Measurements from ENCODE around the gene MAP3K8.

Gene MAP3K8

GRCh38 chr10:30488316-30488715, 54.3 kb downstream of the MAP3K8 start:
- in situ Hi-C loops (cut with HindIII; ENCODE audit: low sequenced_read_pairs): no loop called here

DNA sequence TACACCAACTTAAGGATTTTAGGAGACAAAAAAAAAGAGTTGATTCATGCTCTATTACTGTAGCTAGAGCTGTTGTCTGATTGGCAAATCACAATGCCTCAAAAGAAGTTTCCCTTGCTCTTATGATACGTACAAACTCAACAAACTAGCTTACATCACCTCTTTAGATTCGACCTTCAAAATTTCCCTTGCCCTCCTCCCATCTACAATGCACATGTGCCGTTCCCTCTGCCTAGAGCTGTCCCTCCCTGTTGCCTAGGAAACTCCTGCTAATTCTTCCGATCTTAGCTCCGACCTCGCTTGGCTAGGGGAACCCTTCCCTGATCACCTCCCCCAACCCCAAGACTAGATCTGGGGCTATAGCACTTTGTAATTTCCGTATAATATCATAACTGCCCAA, 55.4 kb downstream of the MAP3K8 start:
- in situ Hi-C loops (cut with HindIII; ENCODE audit: low sequenced_read_pairs): no loop called here

GRCh38 chr10:30490289-30491000, 56.5 kb downstream of the MAP3K8 start:
- in situ Hi-C loops (cut with HindIII; ENCODE audit: low sequenced_read_pairs): no loop called here

- in situ Hi-C loops (cut with HindIII; ENCODE audit: low sequenced_read_pairs): no loop called here
These were observed 57.4 kb downstream of the MAP3K8 start for GRCh38 chr10:30491204-30491915.

DNA sequence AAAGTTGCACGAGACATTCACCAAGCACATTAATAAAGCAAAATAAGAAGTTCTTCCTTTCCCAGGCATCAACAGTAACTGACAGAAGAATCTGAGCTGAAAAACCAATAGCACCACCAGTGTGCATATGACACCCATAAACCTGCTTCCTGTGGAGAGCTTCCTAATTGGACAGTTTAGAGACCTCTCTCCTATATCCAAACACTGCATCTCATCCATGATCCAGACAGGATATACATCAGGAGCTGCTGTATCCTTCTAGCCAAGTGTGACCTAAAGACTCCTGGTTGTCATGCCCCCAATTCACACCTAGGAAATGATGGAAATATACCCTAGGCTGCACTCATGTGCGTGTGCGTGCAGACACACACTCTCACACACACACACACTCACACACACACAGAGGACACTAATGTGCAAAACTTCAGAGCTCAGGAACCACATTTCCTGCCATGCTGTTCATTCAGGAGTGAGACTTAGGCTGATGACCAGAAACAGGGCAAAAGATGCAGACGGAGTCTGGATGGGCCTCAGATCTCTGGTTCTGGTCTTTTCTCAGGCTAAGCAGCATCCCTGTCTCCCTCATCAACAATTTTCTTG, 58.0 kb downstream of the MAP3K8 start:
- in situ Hi-C loops (cut with HindIII; ENCODE audit: low sequenced_read_pairs): no loop called here

- in situ Hi-C loops (cut with HindIII; ENCODE audit: low sequenced_read_pairs): no loop called here
These were observed 59.9 kb downstream of the MAP3K8 start for GRCh38 chr10:30493609-30494530.

- in situ Hi-C loops (cut with HindIII; ENCODE audit: low sequenced_read_pairs): no loop called here
These were observed 60.6 kb downstream of the MAP3K8 start for GRCh38 chr10:30494558-30494957.

GRCh38 chr10:30495687-30496086, 61.7 kb downstream of the MAP3K8 start:
- in situ Hi-C loops (cut with HindIII; ENCODE audit: low sequenced_read_pairs): no loop called here

GRCh38 chr10:30499816-30500215, 65.8 kb downstream of the MAP3K8 start:
- in situ Hi-C loops (cut with HindIII; ENCODE audit: low sequenced_read_pairs): no loop called here

- in situ Hi-C loops (cut with HindIII; ENCODE audit: low sequenced_read_pairs): no loop called here
These were observed 66.5 kb downstream of the MAP3K8 start for GRCh38 chr10:30500534-30500933.

DNA sequence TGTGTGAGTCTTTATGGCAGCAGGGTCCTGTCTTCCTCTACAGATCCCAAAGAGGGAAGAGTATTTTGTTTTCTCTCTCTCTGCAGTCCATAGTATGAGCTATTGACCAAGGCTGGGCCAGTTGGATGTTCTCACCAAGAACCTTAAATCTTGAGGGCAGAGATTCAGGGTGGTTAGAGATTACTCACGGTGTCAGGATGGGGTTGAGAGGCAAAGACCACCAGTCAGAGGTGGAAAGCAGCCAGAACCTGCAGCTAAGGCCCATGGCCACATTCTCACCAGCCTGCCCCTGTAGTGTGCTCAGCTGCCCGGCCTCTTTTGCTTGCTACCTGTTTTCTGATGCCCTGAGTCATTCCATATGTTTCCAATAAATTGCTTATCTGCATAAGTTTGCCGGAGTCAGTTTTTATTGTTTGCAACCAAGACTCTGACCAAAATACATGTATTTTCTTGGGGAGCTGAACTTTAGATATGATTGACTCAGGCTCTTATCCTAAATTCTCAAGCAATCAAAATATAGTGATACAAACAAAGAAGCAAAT, 67.0 kb downstream of the MAP3K8 start:
- in situ Hi-C loops (cut with HindIII; ENCODE audit: low sequenced_read_pairs): no loop called here

- in situ Hi-C loops (cut with HindIII; ENCODE audit: low sequenced_read_pairs): no loop called here
These were observed 68.5 kb downstream of the MAP3K8 start for GRCh38 chr10:30502266-30503060.

DNA sequence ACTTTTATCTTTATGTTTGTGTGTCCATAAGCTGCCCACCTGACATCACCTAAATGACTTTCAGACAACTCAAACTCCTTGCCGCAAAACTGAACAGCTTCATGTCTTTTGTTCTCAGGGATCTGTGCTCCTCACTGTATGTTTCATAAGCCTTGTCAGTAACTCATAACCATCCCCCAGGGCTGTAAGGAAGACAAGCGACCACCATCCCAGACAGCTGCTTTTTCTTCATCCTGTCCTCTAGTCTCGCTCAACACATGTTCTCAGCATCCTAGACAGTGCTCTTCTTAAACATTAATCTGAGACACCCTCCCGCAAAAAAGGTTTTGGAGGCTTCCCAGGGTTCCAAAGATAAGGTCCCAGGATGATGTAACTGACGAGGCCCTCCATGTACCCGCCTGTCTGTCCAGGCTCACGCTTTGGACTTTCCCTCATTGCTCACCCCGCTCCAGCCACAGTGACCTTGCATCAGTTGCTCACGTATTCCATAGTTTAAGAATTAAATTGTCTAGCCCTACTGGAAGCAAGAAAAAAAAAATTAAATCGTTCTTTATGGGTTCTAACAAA, 69.8 kb downstream of the MAP3K8 start:
- in situ Hi-C loops (cut with HindIII; ENCODE audit: low sequenced_read_pairs): no loop called here

- in situ Hi-C loops (cut with HindIII; ENCODE audit: low sequenced_read_pairs): no loop called here
These were observed 71.7 kb downstream of the MAP3K8 start for GRCh38 chr10:30505543-30506298.

DNA sequence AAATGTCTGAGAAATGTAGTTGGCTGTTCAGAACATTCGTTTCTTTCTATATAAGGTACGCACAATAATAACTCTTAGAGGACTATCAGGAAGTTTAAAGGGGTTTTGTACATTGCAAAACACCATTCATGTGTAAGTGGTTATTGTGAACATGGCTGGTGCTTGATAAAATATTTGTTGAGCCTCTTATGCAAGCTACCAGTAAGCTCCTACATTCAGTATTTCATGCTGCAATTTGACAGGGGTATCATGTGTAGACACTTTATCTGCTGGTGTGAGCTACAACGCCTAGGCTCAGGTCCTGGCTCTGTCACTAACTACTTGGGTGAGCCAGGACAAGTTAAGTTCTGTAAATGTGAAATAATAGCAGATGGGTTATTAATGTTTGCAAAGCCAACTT, 75.5 kb downstream of the MAP3K8 start:
- in situ Hi-C loops (cut with HindIII; ENCODE audit: low sequenced_read_pairs): no loop called here

DNA sequence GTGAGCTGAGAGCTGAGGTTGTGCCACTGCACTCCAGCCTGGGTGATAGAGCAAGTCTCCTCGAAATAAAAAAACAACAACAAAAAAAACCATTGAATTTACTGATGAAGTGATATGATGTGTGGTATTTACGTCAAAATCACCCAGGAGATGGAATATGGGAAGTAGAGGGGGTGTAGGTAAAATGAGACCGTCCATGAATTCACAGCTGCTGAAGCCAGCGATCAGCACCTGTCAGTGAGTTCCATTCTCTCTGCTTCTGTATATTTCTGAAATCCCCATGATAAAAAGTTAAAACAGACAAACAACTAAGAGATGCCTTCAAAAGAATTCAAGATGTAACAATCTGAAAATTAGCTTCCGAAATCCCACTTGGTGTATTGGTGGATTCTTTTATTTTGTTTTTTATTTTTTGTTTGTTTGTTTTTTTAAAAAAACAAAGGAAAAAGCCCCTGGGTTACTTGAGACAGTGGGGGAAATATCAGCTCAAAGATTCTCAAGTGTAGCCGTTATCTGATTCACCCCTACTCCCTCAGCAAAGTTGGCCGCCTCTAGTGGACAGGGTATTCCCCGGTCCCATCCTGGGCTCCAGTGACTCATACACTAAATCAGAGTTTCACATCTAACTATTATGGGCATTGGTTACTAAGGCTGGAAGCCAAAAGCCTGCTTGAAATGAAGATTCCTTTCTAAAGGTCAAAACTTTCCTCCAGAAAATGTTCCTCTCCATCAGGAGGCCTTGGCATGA, 76.4 kb downstream of the MAP3K8 start:
- in situ Hi-C loops (cut with HindIII; ENCODE audit: low sequenced_read_pairs): no loop called here

- in situ Hi-C loops (cut with HindIII; ENCODE audit: low sequenced_read_pairs): no loop called here
These were observed 77.1 kb downstream of the MAP3K8 start for GRCh38 chr10:30510932-30511700.
